K562 (cell line): Measurements from ENCODE around the gene SLC7A4. TPM values are rescaled to one million over a fixed set of nuclear protein-coding genes. Genes with fewer than 3 reads are reported as not detected.
A peak's percentile ranks its signal among the peaks of the same experiment; 100 is the strongest.

Source experiments
- ATAC-seq: fragments of 200-7000 bp; cut with Tn5 transposase; 3 replicates; pipeline ENCODE4 v1.9.1; 2020; ENCODE audit warnings: moderate library complexity
- BruUV-seq: library from RNA; stranded (reverse); fragments of 400-500 nt; replicated peaks from 2 replicates; lab custom pipeline; 2021; lab: Mats Ljungman, UMichigan
- CTCF ChIA-PET: fragments of 300-600 bp; formaldehyde crosslinking; extraction: SDS; loops from one replicate; lab custom pipeline; 2021; ENCODE audit warnings: low intra/inter-chr PET ratio; lab: Yijun Ruan, JAX
- POLR2A ChIA-PET: fragments of 300-600, 350-650 bp; sonication (Branson Sonifier 250); formaldehyde crosslinking; extraction: SDS; loops from one replicate; lab custom pipeline; 2021; ENCODE audit warnings: antibody characterized with exemption, inconsistent platforms; lab: Yijun Ruan, JAX
- DNase-seq, 4 experiments: peaks; one replicate each; pipeline versions ENCODE4 v3.0.0 to v3.0.0-alpha.2; 2011 to 2018; ENCODE audit warnings: low spot score in 3 of 4, mixed read lengths in 3 of 4; ENCODE audit errors: extremely low read depth in 1 of 4
- FAIRE-seq: peaks from 2 replicates; lab custom pipeline; 2011; peaks lifted over from hg19 to GRCh38; lab: Jason Lieb, UNC
- H2AFZ ChIP-seq: 2 replicates; pipeline ENCODE4 v1.6.0; 2011; ENCODE audit warnings: low read depth, low read length, control low read depth, inconsistent platforms
- H3K27ac ChIP-seq: fragments of 200-600 bp; 3 replicates; pipeline ENCODE4 v1.8.0; 2011; ENCODE audit warnings: low read depth, mild to moderate bottlenecking, control low read depth, inconsistent platforms, low read length, moderate library complexity, mixed read lengths; ENCODE audit errors: extremely low read depth
- H3K27me3 ChIP-seq, 2 experiments: fragments of 300-600 bp in 1 of 2; 2 replicates in 1 of 2; 3 replicates in 1 of 2; pipeline versions ENCODE4 v1.6.0 to v1.8.0; 2011; ENCODE audit warnings: inconsistent platforms in 2 of 2, low read length in 2 of 2, mild to moderate bottlenecking in 1 of 2, mixed read lengths in 1 of 2, moderate library complexity in 1 of 2; ENCODE audit not compliant: control insufficient read depth in 2 of 2, insufficient read depth in 2 of 2
- H3K36me3 ChIP-seq: fragments of 300-600 bp; 3 replicates; pipeline ENCODE4 v1.8.0; 2011; ENCODE audit warnings: mild to moderate bottlenecking, low read length, inconsistent platforms; ENCODE audit not compliant: control insufficient read depth, insufficient read depth
- H3K4me1 ChIP-seq, 2 experiments: fragments of 200-600 bp in 1 of 2; replicated peaks in 1 of 2; 2 replicates in 1 of 2; 3 replicates in 1 of 2; pipeline versions ENCODE4 v1.5.1 to v1.8.0; 2011; ENCODE audit warnings: inconsistent platforms in 2 of 2, low read length in 2 of 2, mild to moderate bottlenecking in 1 of 2, mixed read lengths in 1 of 2, moderate library complexity in 1 of 2; ENCODE audit not compliant: control insufficient read depth in 2 of 2, insufficient read depth in 2 of 2
- H3K4me2 ChIP-seq: 2 replicates; pipeline ENCODE4 v1.6.1; 2011; ENCODE audit warnings: low read length, control low read depth, inconsistent platforms, mixed read lengths; ENCODE audit not compliant: insufficient read depth
- H3K4me3 ChIP-seq: fragments of 200-600 bp; sonication (generic), shearing (Covaris generic); 2 replicates; pipeline ENCODE4 v1.5.1; 2016; ENCODE audit warnings: control low read depth, inconsistent platforms
- H3K79me2 ChIP-seq: fragments of 200-600 bp; 3 replicates; pipeline ENCODE4 v1.8.0; 2011; ENCODE audit warnings: low read length, inconsistent platforms; ENCODE audit not compliant: control insufficient read depth, insufficient read depth
- H3K9ac ChIP-seq, 2 experiments: 2 replicates each; pipeline versions ENCODE4 v1.6.0 to v1.6.1; 2011; ENCODE audit warnings: low read depth in 2 of 2, low read length in 2 of 2, control low read depth in 1 of 2, inconsistent platforms in 1 of 2, mild to moderate bottlenecking in 1 of 2, mixed read lengths in 1 of 2; ENCODE audit not compliant: insufficient read depth in 1 of 2
- H3K9me1 ChIP-seq: one replicate; pipeline ENCODE4 v1.6.0; 2011; ENCODE audit warnings: inconsistent platforms, mild to moderate bottlenecking, low read length, moderate library complexity; ENCODE audit not compliant: control insufficient read depth, insufficient read depth
- H3K9me3 ChIP-seq: replicated peaks from 2 replicates; pipeline ENCODE4 v1.5.1; 2011; ENCODE audit warnings: low read depth, low read length, inconsistent platforms; ENCODE audit not compliant: control insufficient read depth, insufficient read depth
- H4K20me1 ChIP-seq: replicated peaks from 2 replicates; pipeline ENCODE4 v1.6.1; 2011; ENCODE audit warnings: low read length, inconsistent platforms, mixed read lengths; ENCODE audit not compliant: control insufficient read depth, insufficient read depth
- BACH1 ChIP-seq: fragments of 200-800 bp; sonication (Bioruptor generic); IDR thresholded peaks from 2 replicates; pipeline ENCODE4 v1.6.1; 2016; ENCODE audit warnings: missing genetic modification characterization, missing compliant biosample characterization
- EZH2 ChIP-seq: IDR thresholded peaks from 2 replicates; pipeline ENCODE4 v1.6.1; 2012; ENCODE audit warnings: low read depth, mild to moderate bottlenecking, inconsistent platforms, low read length, borderline replicate concordance
- IRF2 ChIP-seq: sonication (generic); formaldehyde crosslinking; IDR thresholded peaks from 2 replicates; pipeline ENCODE4 v1.8.1; 2022; ENCODE audit warnings: mild to moderate bottlenecking, missing genetic modification reagents
- NFIC ChIP-seq: fragments of 450-650 bp; IDR thresholded peaks from 2 replicates; pipeline ENCODE4 v1.6.1; 2017; ENCODE audit warnings: mild to moderate bottlenecking, inconsistent platforms
- RBM22 ChIP-seq: fragments of 200-400 bp; formaldehyde crosslinking; IDR thresholded peaks from 2 replicates; pipeline ENCODE4 v1.6.1; 2018; ENCODE audit warnings: low read length, low read depth; ENCODE audit not compliant: poor library complexity, severe bottlenecking
- RBM39 ChIP-seq: fragments of 200-400 bp; formaldehyde crosslinking; optimal IDR thresholded peaks from 2 replicates; pipeline ENCODE3; 2018; ENCODE audit warnings: low read depth, low read length
- RNF2 ChIP-seq: sonication (generic); IDR thresholded peaks from 2 replicates; pipeline ENCODE4 v1.6.1; 2016
- SIN3A ChIP-seq, 2 experiments: fragments of 150-350 bp in 1 of 2; IDR thresholded peaks; 2 replicates each; pipeline ENCODE4 v1.6.1; 2011 to 2016; ENCODE audit warnings: borderline replicate concordance in 2 of 2, low read depth in 2 of 2, low read length in 2 of 2, mild to moderate bottlenecking in 2 of 2, moderate library complexity in 2 of 2; ENCODE audit not compliant: control insufficient read depth in 1 of 2
- SP1 ChIP-seq: sonication (generic); formaldehyde crosslinking; IDR thresholded peaks from 2 replicates; pipeline ENCODE4 v1.8.1; 2022; ENCODE audit warnings: mild to moderate bottlenecking, missing genetic modification reagents
- SRF ChIP-seq, 2 experiments: fragments of 250-450, 450-650 bp in 1 of 2; sonication (Bioruptor Pico) in 1 of 2; sonication (generic) in 1 of 2; formaldehyde crosslinking; IDR thresholded peaks; 2 replicates each; pipeline versions ENCODE4 v1.5.0 to v1.5.1; 2020 to 2022; ENCODE audit warnings: mild to moderate bottlenecking in 1 of 2, missing genetic modification reagents in 1 of 2
- ZC3H8 ChIP-seq: fragments of 450-650 bp; IDR thresholded peaks from 2 replicates; pipeline ENCODE4 v1.6.1; 2017
- ZNF589 ChIP-seq: fragments of 200-800 bp; sonication (Bioruptor generic); IDR thresholded peaks from 2 replicates; pipeline ENCODE4 v1.6.1; 2016; ENCODE audit warnings: low read depth, missing genetic modification characterization, missing compliant biosample characterization
- ZNF766 ChIP-seq: fragments of 200-800 bp; sonication (Bioruptor generic); conservative IDR thresholded peaks from 2 replicates; pipeline ENCODE4 v1.6.1; 2016; ENCODE audit warnings: missing genetic modification characterization, missing compliant biosample characterization
- WGBS: fragments of 100-300 bp; shearing (Covaris generic); methylation state at CpG from one replicate; pipeline ENCODE4 v1.1.6; 2016; ENCODE audit warnings: low coverage, mixed read lengths; ENCODE audit not compliant: insufficient coverage; ENCODE audit errors: missing lambda C conversion rate; 5-methylcytosine and 5-hydroxymethylcytosine counted together
- in situ Hi-C: fragments of 300-500 bp; cut with MboI; formaldehyde crosslinking; loops from 4 replicates; pipeline ENCODE4 v1.15.0; 2018; ENCODE audit warnings: inconsistent platforms, mixed read lengths
- intact Hi-C: fragments of 100-400 bp; cut with micrococcal nuclease; formaldehyde crosslinking; loops from 2 replicates; pipeline ENCODE4 v1.14.2; 2022
- polyA plus RNA-seq, 8 experiments: library from polyadenylated mRNA; depleted of rRNA in 4 of 8; stranded (reverse) in 5 of 8; unstranded in 3 of 8; fragments of >200 nt; fragmentation: Nextera tagmentation in 2 of 8; fragmentation: Illumina TruSeq in 1 of 8; extraction: Ambion mirVana in 2 of 8; extraction: Trizol in 1 of 8; gene quantifications; 2 replicates each; pipeline versions ENCODE4 v1.2.1 to v1.2.3, GENCODE V29; 2011 to 2014; ENCODE audit warnings: inconsistent platforms in 1 of 8, missing spikeins in 1 of 8
- total RNA-seq, 7 experiments: library from RNA; depleted of rRNA in 6 of 7; stranded (reverse); fragments of >200 nt in 6 of 7; fragmentation: Illumina TruSeq in 2 of 7; extraction: Trizol in 2 of 7; gene quantifications; 2 replicates each; pipeline versions ENCODE4 v1.2.1 to v1.2.3, GENCODE V29; 2011 to 2021; ENCODE audit warnings: low replicate concordance in 1 of 7
- TF ChIP-seq, protein P1 (sequence below): fragments of 450-650 bp; IDR thresholded peaks from 2 replicates; pipeline ENCODE4 v1.6.1; 2017; ENCODE audit warnings: antibody characterized with exemption, mild to moderate bottlenecking
- TF ChIP-seq, protein P2 (sequence below): sonication (generic); IDR thresholded peaks from 2 replicates; pipeline ENCODE4 v1.6.1; 2016

Gene SLC7A4
- total and polyA plus RNA-seq, 9 of the 15 experiments (the other 6 are each of a cell fraction or from before 2014, with no cell fraction given), result not detected

DNA sequence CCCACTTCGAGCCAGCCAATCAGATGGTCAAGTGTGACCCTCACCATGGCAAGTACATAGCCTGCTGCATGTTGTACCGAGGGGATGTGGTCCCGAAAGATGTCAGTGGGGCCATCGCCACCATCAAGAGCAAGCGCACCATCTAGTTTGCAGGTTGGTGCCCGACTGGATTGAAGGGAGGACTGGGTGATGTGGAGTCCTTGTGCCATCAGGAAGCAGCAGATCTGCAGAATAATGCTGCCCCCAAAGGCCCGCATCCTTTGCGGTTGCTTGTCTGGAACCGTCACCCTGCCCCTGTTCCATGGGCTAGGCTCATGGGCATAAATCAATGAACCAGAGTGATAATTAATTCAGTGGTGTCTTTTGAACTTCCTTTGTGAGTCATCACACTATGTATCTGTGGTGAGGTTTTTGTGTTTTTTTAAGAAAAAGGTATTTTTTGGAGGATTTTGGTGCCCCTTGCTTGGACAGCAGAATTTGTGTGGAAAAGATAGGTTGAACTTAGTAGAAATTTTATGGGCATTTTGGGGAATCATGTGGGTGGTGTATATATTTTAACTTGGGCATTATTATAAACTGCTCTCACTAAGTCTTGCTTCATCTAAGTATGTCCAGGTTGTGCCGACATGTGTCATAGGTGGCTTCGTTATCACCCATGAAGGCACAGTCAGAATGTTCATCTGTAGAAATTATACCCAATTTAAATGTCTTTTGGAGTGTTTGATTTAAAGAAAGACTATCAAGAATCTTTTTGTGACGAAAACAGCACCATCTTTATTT, 35.7 kb upstream of the SLC7A4 start:
- ChIA-PET CTCF (no interaction called here), POLR2A (interaction anchor here (0.6 to 1.6 kb wide), 4 partner anchors 11 to 66 kb away, joined by 3 to 7 read pairs (median 5); partner anchors contain the start of gene THAP7)
- peak in 1 of 4 experiments; percentile 23 for DNase-seq
- H3K4me1 ChIP-seq, result peaks cover 0 to 3% of the 10 kb centered on the region in 2 experiments; a peak in 1 of 5 replicates
- H3K36me3 ChIP-seq, result no peaks in the 10 kb centered on the region
- no peak for FAIRE-seq
- ATAC-seq, result no peak
- H3K9me3 ChIP-seq, result peaks cover 5% of the 10 kb centered on the region
- H3K9me1 ChIP-seq, result no peaks in the 10 kb centered on the region
- H3K79me2 ChIP-seq, result no peaks in the 10 kb centered on the region
- H3K27ac ChIP-seq, result no peak overlapping the region
- 8% methylated on average over 12 of the region's 12 CpGs for WGBS
- no peak overlapping the region for H3K4me2 ChIP-seq
- intact Hi-C loops (loop anchor here (5.0 kb wide), 2 partner anchors 46 to 106 kb away; no protein-coding TSS in a partner anchor), in situ Hi-C loops (no loop called here)
- H3K27me3 ChIP-seq, result peaks cover 55 to 76% of the 10 kb centered on the region in 2 experiments
- peak overlapping the region in 1 of 2 experiments; percentile 10; a peak in 2 of 4 replicates for H3K9ac ChIP-seq
- H4K20me1 ChIP-seq, result peaks cover 8% of the 10 kb centered on the region
- no TSS peak for BruUV-seq
- no peak overlapping the region for H2AFZ ChIP-seq
- no peak overlapping the region for H3K4me3 ChIP-seq
- no peak for TF ChIP-seq SIN3A (IDR thresholded peaks at IDR 0.05; ENCODE audit: borderline replicate concordance in 2 of 2, control insufficient read depth in 1 of 2, low read depth in 2 of 2, low read length in 2 of 2)
- TF ChIP-seq SP1 (CRISPR knock-in tag), result no peak
- no peak for TF ChIP-seq SRF (CRISPR knock-in tag; IDR thresholded peaks at IDR 0.05)
- TF ChIP-seq ZNF766 (CRISPR knock-in tag), result no peak
- TF ChIP-seq RBM22, result no peak
- TF ChIP-seq, protein P1, sequence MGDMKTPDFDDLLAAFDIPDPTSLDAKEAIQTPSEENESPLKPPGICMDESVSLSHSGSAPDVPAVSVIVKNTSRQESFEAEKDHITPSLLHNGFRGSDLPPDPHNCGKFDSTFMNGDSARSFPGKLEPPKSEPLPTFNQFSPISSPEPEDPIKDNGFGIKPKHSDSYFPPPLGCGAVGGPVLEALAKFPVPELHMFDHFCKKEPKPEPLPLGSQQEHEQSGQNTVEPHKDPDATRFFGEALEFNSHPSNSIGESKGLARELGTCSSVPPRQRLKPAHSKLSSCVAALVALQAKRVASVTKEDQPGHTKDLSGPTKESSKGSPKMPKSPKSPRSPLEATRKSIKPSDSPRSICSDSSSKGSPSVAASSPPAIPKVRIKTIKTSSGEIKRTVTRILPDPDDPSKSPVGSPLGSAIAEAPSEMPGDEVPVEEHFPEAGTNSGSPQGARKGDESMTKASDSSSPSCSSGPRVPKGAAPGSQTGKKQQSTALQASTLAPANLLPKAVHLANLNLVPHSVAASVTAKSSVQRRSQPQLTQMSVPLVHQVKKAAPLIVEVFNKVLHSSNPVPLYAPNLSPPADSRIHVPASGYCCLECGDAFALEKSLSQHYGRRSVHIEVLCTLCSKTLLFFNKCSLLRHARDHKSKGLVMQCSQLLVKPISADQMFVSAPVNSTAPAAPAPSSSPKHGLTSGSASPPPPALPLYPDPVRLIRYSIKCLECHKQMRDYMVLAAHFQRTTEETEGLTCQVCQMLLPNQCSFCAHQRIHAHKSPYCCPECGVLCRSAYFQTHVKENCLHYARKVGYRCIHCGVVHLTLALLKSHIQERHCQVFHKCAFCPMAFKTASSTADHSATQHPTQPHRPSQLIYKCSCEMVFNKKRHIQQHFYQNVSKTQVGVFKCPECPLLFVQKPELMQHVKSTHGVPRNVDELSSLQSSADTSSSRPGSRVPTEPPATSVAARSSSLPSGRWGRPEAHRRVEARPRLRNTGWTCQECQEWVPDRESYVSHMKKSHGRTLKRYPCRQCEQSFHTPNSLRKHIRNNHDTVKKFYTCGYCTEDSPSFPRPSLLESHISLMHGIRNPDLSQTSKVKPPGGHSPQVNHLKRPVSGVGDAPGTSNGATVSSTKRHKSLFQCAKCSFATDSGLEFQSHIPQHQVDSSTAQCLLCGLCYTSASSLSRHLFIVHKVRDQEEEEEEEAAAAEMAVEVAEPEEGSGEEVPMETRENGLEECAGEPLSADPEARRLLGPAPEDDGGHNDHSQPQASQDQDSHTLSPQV, result no peak
- no peak for TF ChIP-seq RNF2
- TF ChIP-seq EZH2, result peak; percentile 63; the same call in 1 of the 2 replicates
- TF ChIP-seq ZC3H8, result no peak
- TF ChIP-seq, protein P2, sequence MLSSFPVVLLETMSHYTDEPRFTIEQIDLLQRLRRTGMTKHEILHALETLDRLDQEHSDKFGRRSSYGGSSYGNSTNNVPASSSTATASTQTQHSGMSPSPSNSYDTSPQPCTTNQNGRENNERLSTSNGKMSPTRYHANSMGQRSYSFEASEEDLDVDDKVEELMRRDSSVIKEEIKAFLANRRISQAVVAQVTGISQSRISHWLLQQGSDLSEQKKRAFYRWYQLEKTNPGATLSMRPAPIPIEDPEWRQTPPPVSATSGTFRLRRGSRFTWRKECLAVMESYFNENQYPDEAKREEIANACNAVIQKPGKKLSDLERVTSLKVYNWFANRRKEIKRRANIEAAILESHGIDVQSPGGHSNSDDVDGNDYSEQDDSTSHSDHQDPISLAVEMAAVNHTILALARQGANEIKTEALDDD, result no peak
- TF ChIP-seq BACH1 (tag), result no peak
- TF ChIP-seq RBM39, result no peak
- TF ChIP-seq ZNF589, result no peak
- TF ChIP-seq IRF2 (CRISPR knock-in tag), result 0 out of 2 replicates have a peak, but pooled peaks have one; percentile 37
- TF ChIP-seq NFIC, result no peak
